Stimulated activated CD4-positive, alpha-beta T cell treated with anti-CD3 and anti-CD28 coated beads, Interleukin-1b, Interleukin-23, amount 100 ng/mL, for 24 hours (primary cell): ENCODE measurements around the gene ZFHX3.
"Not testable (repeated sequence)": the region's sequence is repeated elsewhere in the genome, so short reads cannot be mapped to it uniquely, and the experiment has no call there.

Experiments used
- DNase-seq, 4 experiments: peaks; one replicate each; pipeline ENCODE4 v3.0.0-alpha.2; 2020; ENCODE audit warnings: low read depth in 4 of 4, low spot score in 1 of 4

ZFHX3 gene

DNA sequence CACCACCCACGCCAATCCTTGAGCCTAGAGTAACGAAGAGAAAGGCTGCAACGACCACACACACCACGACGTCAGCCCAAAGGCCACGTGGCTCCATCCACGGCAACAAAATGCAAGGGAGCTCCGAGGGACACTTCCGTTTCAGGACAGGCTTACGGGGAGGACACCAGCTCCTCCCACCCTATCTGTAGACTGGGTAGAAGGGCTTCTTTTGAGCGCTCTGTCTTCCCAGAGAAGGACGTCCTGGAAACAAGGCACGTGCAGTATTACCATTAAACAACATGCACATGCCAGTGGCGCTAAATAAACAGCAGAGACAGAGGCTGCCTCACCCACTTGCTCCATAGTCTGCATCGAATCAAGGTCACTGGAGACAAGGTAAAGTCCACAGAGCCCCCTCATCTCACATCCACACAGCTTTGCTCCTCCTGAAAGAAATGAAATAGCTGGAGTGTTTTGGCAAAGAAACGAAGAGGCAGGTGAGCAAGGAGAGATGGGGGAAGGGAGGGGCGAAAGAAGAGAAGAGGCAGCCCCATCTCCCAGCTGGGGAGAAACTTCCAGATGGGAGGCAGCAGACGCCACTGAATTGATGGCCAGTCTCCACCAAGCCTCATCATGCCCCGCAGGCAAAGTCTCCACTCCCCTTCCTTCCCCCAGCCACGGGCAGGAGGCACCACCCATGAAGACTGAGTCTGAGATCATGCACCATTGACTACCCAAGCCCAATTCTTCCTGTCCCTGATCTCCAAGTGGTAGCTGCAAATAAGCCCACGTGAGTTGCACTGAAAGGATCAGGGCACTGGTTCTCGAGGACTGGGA is 24.0 kb downstream of the ZFHX3 start:
- DNase-seq, result no peak

DNA sequence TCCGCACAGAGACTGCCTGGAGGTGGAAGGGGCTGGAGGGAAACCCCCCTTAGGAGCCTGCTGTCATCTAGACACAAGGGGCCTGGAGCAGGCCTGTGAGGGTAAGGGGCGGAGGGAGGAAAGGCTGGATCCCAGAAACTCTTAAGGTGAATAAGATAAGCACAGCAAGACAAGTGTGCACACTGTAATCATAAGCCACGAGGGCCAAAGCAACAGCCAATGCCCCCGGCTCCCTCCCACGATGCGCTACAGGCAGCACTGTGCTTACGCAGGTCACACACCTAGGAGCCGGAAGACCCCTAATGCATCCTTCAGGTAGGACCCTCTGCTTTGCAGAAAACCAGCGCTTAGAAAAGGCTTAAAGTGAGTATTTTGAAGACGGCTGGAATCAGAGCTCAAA is 24.6 kb downstream of the ZFHX3 start:
- DNase-seq, result no peak

DNA sequence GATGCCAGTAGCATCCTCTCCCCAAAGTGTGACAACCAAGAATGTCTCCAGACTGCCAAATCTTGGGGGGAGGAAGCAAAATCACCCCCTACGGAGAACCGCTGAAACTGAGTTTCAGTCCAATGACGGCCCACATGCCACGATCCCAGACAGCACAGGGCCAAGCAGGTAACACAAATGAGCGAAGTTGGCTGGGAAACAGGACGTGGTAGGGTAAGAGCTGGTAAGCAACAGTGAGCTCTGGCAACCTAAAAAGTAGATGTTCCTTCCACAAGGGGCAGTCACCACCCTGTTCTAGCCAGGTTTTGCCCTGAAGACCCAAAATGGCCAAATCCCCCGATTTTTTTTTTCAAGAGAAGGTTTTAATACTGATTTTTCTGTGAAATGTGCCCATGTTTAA is 25.4 kb downstream of the ZFHX3 start:
- DNase-seq, result no peak

DNA sequence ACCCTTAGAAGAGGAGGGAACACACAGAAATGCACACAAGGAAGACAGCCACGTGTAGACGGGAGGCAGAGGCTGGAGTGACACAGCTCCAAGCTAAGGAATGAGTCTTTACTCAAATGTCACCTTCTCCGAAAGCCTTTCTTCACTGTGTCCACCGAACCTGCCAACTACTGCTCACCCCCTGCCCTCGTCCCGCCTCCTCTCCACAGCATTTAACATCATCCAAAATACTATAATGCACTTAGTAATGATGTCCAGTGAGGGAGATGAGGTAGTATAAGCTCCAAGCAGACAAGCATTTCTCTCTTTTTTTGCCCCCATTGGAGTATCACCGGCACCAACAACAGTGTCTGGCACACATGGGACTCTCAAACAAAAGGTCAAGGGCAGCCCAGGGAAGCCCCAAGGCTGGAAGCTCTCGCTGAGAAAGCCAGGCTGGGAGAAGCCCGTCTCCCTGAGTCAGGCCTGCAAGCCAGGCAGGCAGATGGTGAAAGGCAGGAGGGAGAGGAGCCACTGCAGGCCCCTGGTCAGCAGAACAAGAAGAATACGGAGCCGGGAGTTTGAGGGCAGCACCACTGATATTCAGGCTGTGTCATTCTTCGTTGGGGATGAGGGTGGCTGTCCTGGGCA is 25.9 kb downstream of the ZFHX3 start:
- no peak for DNase-seq

DNA sequence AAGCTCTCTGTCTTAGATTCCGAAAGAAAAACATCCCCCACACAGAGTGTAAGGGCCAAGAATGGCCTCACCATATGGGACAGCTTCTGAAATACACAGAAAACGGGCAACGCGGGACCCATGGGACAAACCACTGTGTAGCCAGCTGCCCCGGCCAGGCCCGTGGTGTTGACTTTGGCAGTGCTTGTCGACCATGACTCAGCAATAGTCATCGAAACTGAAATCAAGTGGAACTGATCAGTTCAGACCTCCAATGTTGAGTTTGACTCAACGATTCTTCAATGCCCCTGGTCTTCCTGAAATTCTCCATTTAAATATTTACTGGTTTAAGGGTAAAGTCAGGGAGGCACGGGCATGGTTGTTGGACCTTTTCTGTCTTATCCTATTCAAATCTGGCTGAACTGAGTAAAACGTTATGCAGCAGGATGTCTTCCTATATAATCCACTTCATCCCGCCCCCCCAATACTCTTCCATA is 27.5 kb downstream of the ZFHX3 start:
- DNase-seq, result no peak

DNA sequence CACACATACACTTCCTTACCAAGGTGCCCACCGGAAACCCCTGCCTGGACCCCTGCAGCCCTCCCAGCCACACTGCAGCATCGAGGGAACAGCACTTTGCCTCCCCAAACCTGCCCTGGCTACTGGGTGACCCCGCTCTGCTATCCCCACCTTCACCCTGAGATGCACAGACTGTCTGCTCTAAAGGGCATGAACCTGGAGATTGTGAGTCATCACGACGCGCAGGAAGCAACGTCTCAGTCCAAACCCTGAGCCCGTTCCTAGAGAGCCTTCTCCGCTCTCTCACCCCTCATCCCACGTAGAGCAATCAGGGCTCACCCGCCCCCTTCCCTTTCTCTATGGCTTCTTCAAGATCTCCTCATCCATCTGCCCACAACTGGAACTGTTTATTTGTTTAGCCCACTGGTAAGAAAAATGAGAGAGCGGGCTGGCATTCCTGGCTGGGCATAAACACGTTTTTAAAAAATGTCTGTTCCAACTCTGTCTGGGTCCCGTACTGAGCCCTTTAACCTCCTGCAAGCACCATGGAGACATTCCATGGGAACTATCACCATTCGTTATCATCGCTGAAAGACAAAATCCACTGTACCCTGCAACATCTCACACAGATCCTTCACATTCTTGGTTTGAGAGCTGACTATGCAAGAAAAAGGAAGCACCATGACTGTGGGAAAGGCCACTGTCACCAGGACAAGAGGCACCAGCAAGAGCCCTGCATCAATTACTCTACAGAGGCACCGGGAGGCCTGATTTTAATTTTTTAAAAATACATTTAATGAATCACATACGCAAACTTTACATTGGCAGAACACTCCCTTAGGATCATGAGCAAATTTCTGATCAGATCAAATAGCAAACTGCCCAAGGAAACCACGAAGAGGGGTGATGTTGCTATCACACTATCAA is 28.2 kb downstream of the ZFHX3 start:
- DNase-seq, result no peak

DNA sequence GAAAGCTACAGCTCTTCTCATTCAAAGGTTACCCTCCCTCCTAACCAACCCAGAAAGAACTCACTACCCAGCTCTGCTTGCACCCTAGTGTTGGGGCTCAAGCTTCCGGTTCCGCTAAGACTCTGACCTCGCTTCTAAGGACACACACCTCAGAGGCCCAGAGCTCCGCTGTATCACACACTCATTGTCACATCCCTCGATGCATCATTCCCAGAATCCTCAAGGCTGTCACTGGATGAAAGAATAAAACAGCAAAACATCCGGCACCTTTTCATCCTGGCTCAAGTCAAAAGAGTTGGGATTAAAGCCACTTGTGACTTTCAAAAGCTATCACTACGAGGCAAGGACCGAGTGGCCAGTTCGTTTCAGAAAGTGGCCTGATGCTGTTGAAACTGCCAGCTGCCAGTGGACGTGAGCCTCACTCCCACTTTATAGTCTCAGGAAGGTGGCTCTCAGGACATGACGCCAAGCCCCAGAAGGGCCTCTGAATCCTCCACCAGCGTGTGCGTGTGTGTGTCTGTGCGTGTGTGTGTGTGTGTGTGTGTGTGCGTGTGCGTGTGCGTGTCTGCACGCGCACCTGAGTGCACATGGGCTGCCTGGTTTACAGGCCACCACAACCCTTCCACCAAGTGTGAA is 29.0 kb downstream of the ZFHX3 start:
- DNase-seq, result no peak

DNA sequence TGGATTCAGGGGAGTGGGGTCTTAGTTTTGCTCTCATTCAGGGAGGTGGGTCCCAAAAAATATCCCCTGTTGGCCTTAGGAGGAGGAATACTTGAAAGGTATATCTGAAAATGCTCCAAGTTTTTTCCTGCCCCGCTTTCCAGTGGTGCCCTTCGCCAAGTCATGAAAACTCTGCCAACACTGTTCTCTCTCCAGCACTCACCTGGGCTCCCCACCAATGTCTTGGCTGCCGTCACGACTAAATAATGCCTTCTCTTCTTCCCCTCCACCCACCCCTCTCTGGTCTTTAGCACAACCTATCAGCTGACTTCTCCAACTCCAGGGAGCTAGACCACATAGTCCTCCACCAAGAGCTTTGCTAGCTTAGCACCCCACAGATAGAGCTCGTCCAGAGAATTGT is 30.6 kb downstream of the ZFHX3 start:
- no peak for DNase-seq

DNA sequence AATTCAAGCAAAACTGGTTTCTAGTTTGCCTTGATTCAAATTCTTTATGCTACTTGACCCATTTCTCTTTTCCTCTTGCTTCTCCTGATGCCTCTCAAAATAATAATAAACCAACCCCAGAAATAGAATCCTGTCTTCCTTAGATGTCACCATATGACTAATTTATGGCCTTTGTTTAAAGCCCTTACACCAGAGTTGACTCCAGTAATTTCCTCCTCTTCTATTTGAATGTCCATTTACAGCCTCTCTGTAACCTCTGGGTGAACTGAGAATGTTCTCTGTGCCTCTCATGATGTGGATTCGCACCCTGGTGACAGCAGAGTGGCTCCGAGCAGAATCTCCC is 31.5 kb downstream of the ZFHX3 start:
- no peak for DNase-seq

DNA sequence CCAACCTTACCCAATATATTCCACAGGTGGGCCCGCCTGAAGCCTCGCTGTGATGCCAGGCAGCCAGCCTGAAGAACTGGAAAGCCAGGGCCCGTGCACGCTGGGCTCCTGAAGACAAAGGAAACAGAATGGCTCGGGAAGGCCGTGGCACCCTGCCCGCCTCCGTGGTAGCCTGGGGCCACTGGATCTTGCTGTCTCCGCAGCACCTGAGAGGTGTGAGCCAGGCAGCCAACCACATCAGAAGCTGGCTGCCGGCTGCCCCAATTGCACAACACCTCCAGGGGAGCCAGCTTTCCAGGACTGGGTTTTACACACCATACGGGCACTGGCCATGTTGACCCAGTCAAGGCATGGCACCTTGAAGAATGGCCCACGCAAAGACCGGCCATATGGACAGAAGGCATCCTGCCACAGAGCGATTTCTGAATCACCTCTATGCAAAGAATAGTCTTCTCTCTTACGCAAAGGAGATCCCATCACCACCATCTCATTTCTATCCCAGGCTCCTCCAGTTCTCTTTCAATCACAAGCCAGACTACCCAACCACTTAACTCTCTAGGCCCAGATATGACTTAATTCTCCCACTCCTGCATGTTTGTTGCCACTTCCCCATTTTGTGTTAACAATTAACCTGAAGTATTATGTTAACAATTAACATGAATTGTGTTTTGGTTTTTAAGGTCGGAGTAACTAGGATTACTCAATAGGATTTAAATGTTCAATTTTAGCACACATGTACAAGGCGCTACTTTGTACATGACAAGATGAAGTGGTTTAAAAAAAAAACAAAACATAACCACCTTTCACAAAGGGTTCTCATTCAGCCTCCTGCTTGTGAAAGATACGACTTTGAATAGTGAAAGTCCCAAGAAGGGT is 32.1 kb downstream of the ZFHX3 start:
- DNase-seq, result no peak

DNA sequence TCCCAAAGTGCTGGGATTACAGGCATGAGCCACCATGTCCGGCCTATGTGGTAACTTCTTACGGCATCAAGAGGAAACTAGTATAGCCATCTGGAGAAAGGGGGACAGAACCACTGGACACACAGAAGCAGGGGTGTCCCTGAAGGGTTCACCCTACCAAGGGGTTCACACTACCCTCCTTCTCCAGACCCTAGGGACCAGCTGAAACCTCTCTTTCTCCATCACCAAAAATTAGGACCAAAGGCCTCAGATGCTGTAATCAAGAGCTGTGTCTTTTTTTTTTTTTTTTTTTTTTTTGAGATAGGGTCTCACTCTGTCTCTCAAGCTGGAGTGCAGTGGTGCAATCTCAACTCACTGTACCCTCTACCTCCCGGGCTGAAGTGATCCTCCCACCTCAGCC is 33.2 kb downstream of the ZFHX3 start:
- no peak for DNase-seq

DNA sequence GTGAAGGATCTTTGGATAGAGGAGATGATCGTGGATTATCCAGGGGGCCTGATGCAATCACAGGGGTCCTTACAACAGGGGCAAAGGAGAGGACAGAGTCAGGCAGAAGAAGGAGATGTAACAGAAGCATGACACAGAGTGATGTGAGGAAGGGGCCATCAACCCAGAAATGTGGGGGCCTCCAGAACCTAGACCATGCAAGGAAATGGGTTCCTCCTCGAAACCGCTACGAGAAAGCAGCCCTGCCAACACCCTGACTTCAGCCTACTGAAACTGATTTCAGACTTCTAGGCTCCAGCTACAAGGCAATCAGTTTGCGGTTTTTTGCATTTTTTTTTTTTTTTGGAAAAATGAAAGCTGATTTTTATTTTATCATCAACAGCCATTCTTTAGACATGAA is 34.0 kb downstream of the ZFHX3 start:
- DNase-seq, result no peak

DNA sequence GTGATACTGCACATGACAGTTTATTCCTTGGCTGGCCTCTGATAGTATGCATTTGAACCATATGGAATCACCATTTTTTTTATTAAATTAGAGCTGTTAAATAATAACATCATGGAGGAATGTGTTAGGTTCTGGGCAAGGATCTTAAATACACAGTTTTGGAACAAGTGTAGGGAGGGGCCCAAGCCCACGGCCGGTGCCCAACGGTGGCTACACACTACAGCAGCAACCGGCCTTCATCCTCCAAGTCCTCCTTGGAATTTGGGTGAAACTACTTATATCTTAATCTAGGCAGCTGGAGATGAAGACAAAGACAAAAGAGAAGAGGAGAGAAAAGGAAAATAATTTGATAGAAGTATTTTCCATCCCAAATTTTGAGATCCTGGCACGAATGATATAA is 35.6 kb downstream of the ZFHX3 start:
- DNase-seq, result no peak

DNA sequence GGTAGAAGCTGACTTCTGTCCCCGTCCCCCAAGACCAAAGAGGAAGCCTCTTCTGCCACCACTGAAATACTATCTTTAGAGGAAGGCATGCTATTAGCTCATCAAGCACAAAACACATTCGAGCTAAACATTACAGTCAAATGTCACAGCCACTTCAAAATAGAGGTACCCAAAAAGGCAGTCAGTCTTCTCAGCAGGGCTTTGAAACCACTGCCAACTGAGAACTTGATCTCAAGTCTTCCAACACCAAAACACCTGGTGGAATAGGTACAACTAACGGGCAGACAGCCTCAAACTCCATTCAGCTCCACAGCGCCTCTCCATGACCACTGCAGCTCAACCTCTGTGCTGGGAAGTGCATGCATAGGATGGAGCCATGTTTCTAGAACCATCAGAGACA is 36.0 kb downstream of the ZFHX3 start:
- DNase-seq, result no peak

DNA sequence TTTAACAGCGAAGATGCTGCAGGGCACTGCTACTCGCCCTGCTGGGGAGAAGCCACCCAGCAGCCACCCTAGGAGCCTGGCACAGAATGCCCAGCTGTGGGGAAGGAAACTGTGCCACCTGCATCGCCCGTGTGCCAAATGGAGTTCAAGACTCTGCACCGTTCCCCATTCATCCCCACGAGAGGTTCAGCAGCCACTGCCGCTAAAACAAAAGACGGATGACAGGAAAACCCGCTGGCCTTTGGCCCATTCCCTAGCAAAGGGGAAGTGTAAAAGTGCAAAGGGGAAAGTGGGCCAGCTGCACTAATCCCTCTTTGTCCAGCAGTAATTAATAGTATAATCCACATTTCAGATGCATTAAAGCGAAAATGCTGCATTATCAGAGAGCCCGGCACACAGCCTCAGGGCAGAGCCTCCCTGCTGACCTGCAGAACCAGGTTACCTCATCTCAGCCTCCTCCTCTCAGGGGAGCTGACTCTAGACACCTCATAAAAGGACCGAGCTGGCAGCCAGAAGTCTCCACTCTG is 37.7 kb downstream of the ZFHX3 start:
- no peak for DNase-seq

DNA sequence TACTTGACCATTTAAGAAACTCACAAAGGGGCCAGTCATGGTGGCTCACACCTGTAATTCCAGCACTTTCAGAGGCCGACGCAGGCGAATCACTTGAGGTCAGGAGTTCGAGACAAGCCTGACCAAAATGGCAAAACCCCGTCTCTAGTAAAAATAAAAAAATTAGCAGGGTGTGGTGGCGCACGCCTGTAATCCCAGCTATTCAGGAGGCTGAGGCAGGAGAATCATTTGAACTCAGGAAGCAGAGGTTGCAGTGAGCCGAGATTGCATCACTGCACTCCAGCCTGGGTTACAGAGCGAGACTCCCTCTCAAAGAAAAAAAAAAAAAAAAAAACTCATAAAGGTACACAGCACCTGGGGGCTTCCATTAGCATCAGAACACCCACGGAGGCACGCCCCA is 38.2 kb downstream of the ZFHX3 start:
- not testable (repeated sequence) for DNase-seq

DNA sequence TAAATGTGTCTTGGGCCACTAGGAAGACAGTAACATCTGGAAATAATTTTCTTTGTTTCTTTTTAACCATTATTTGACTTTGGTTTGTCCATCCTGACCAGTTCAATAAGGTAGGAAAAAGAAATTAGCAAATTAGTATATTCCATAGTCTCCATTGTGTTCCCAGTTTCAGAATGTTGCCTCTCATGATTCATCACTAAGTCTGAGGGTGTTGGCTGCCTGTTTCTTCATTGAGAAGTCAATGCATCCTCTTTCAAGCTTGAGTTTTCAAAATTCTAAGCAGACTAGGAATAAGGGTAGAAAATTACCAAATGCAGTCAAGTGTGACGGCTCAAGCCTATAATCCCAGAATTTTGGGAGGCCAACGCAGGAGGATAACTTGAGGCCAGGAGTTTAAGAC is 41.9 kb downstream of the ZFHX3 start:
- no peak for DNase-seq

DNA sequence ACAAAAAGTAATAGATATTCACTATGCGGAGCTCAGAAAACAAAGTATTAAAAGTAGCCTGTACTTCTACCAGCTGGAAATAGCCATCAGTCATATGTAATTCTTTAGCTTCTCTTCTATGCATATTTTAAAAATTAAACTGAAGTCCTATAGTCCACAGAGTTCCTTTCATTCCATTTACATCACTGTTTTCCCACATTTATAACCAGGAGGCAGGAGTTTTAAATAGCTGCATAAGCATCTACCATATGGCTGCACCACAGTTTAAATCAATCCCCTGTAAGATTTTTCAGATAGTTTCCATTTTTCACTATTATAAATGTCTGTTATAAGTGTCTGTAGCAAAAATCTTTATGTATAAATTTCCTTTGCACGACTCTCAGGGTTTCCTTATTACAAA is 45.1 kb downstream of the ZFHX3 start:
- DNase-seq, result no peak

DNA sequence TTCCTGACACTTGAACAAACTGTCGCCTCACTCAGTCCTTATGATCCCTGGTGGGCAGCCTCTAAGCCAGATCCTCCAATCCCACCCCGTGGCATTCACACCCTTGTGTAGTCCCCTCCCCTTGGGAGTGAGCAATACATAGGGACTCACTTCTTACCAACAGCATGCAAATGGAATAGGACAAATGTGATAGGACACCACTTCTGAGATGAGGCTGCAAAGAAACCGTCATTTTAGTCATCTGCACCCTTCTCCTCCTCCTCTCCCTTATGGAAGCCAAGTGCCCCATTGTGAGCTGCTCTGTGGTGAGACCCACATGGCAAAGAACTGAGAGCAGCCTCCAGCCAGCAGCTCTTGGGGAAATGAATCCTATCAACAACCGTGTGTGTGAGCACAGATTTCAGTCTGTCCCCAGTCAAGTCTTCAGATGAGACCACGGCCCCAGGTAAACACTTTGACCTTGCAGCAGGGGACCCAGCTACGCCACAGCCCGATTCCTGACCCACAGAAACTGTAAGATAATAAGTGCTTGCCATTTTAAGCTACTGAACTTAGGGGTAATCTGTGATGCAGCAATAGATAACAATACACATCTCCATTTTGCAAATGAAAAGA is 46.9 kb downstream of the ZFHX3 start:
- DNase-seq, result no peak
